ENCODE measurements around the gene SNAI1.

The SNAI1 gene

GRCh38 chr20:50037575-50037974 lies 54.8 kb downstream of the SNAI1 start:
- no peak for DNase-seq (ENCODE audit: low read depth)

- DNase-seq (ENCODE audit: low read depth) = no peak
Measured at GRCh38 chr20:50038169-50038568, 55.4 kb downstream of the SNAI1 start.
